Neural cell (in vitro differentiated cells): ENCODE results near the gene NKAIN2. TPM values are rescaled to one million over a fixed set of nuclear protein-coding genes. Genes with fewer than 3 reads are reported as not detected.
"Not testable (repeated sequence)": the region's sequence is repeated elsewhere in the genome, so short reads cannot be mapped to it uniquely, and the experiment has no call there.

ENCODE experiments used
- H2AFZ ChIP-seq: fragments of 200-600, 300-800 bp; sonication (generic), shearing (Covaris generic); 2 replicates; pipeline ENCODE4 v1.6.0; 2014; ENCODE audit warnings: low read depth, mild to moderate bottlenecking, antibody characterized with exemption, low read length, moderate library complexity
- H3F3A ChIP-seq: fragments of 200-600 bp; shearing (Covaris generic); 2 replicates; pipeline ENCODE4 v1.6.1; 2016; ENCODE audit warnings: mild to moderate bottlenecking, moderate library complexity, mixed read lengths, antibody characterized with exemption, low read length; ENCODE audit not compliant: insufficient read depth, poor library complexity, severe bottlenecking
- H3K27ac ChIP-seq: fragments of 200-600, 300-800 bp; sonication (generic), shearing (Covaris generic); 2 replicates; pipeline ENCODE4 v1.5.1; 2014; ENCODE audit warnings: mild to moderate bottlenecking, low read length, moderate library complexity
- H3K27me3 ChIP-seq: fragments of 300-800, 200-600 bp; sonication (generic), shearing (Covaris generic); 2 replicates; pipeline ENCODE4 v1.6.0; 2014; ENCODE audit warnings: mild to moderate bottlenecking, low read depth, low read length, moderate library complexity; ENCODE audit not compliant: insufficient read depth
- H3K36me3 ChIP-seq: fragments of 300-800, 200-600 bp; sonication (generic), shearing (Covaris generic); 2 replicates; pipeline ENCODE4 v1.5.1; 2014; ENCODE audit warnings: mild to moderate bottlenecking, antibody characterized with exemption, low read length, moderate library complexity; ENCODE audit not compliant: insufficient read depth
- H3K4me2 ChIP-seq: fragments of 300-800, 200-600 bp; sonication (generic), shearing (Covaris generic); 2 replicates; pipeline ENCODE4 v1.6.0; 2014; ENCODE audit warnings: mild to moderate bottlenecking, low read length
- H3K4me3 ChIP-seq: fragments of 300-800, 200-600 bp; sonication (generic), shearing (Covaris generic); 2 replicates; pipeline ENCODE4 v1.5.1; 2014; ENCODE audit warnings: mild to moderate bottlenecking, low read length, moderate library complexity
- H3K79me2 ChIP-seq: fragments of 200-600 bp; shearing (Covaris generic); replicated peaks from 2 replicates; pipeline ENCODE4 v1.6.0; 2014; ENCODE audit warnings: mild to moderate bottlenecking, low read length, moderate library complexity; ENCODE audit not compliant: insufficient read depth
- H3K9ac ChIP-seq: fragments of 300-800, 200-600 bp; sonication (generic), shearing (Covaris generic); 2 replicates; pipeline ENCODE4 v1.6.1; 2016; ENCODE audit warnings: mild to moderate bottlenecking, low read length, mixed read lengths
- H3K9me2 ChIP-seq: fragments of 200-600 bp; shearing (Covaris generic); 2 replicates; pipeline ENCODE4 v1.6.1; 2016; ENCODE audit warnings: mild to moderate bottlenecking, low read length, mixed read lengths; ENCODE audit not compliant: insufficient read depth
- H3K9me3 ChIP-seq: fragments of 200-600, 300-800 bp; sonication (generic), shearing (Covaris generic); 2 replicates; pipeline ENCODE4 v1.6.1; 2016; ENCODE audit warnings: mild to moderate bottlenecking, mixed run types, low read length, moderate library complexity, mixed read lengths
- H4K20me1 ChIP-seq: fragments of 200-600 bp; shearing (Covaris generic); 2 replicates; pipeline ENCODE4 v1.6.1; 2016; ENCODE audit warnings: mild to moderate bottlenecking, mixed run types; ENCODE audit not compliant: insufficient read depth
- CTCF ChIP-seq: fragments of 450-650 bp; IDR thresholded peaks from 2 replicates; pipeline ENCODE4 v1.5.1; 2014; ENCODE audit warnings: antibody characterized with exemption, mild to moderate bottlenecking, moderate library complexity; ENCODE audit not compliant: poor library complexity, severe bottlenecking
- EP300 ChIP-seq: fragments of 450-650 bp; conservative IDR thresholded peaks from 2 replicates; pipeline ENCODE4 v1.6.1; 2014; ENCODE audit warnings: antibody characterized with exemption, mild to moderate bottlenecking, moderate library complexity; ENCODE audit not compliant: poor library complexity, severe bottlenecking
- EZH2 ChIP-seq: fragments of 200-600, 300-800 bp; shearing (Covaris generic), sonication (generic); IDR thresholded peaks from 2 replicates; pipeline ENCODE4 v1.6.1; 2014; ENCODE audit warnings: antibody characterized with exemption, low read length, borderline replicate concordance, mild to moderate bottlenecking; ENCODE audit not compliant: insufficient read depth, poor library complexity, severe bottlenecking
- MXI1 ChIP-seq: fragments of 450-650 bp; conservative IDR thresholded peaks from 2 replicates; pipeline ENCODE4 v1.6.1; 2014; ENCODE audit warnings: antibody characterized with exemption, mild to moderate bottlenecking; ENCODE audit not compliant: poor library complexity, severe bottlenecking
- POLR2AphosphoS5 ChIP-seq: IDR thresholded peaks from 2 replicates; pipeline ENCODE4 v1.6.1; 2012
- RAD21 ChIP-seq: fragments of 450-650 bp; conservative IDR thresholded peaks from 2 replicates; pipeline ENCODE4 v1.6.1; 2014; ENCODE audit warnings: antibody characterized with exemption, mild to moderate bottlenecking, moderate library complexity
- REST ChIP-seq: IDR thresholded peaks from 2 replicates; pipeline ENCODE4 v1.6.1; 2012; ENCODE audit warnings: borderline replicate concordance
- SMC3 ChIP-seq: fragments of 450-650 bp; conservative IDR thresholded peaks from 2 replicates; pipeline ENCODE4 v1.6.1; 2014; ENCODE audit warnings: antibody characterized with exemption, mild to moderate bottlenecking, moderate library complexity; ENCODE audit not compliant: poor library complexity
- TAF1 ChIP-seq: IDR thresholded peaks from 2 replicates; pipeline ENCODE4 v1.6.1; 2012; ENCODE audit warnings: low read depth
- polyA plus RNA-seq: library from polyadenylated mRNA; depleted of rRNA; stranded (reverse); fragments of >200 nt; gene quantifications from 2 replicates; pipeline ENCODE4 v1.2.3, GENCODE V29; 2014

NKAIN2 gene
- polyA plus RNA-seq, 1 donor from 2014 or later: 23.2 TPM

- no peak overlapping the region for H3K9ac ChIP-seq
- no peaks in the 10 kb centered on the region for H3K36me3 ChIP-seq
- H3K27ac ChIP-seq: no peak overlapping the region
- no peaks in the 10 kb centered on the region for H3K9me2 ChIP-seq
- no peaks in the 10 kb centered on the region for H3F3A ChIP-seq
- no peaks in the 10 kb centered on the region for H3K27me3 ChIP-seq
- no peak overlapping the region for H3K4me3 ChIP-seq
- no peak overlapping the region for H3K4me2 ChIP-seq
- H3K9me3 ChIP-seq: no peaks in the 10 kb centered on the region
- H4K20me1 ChIP-seq: no peaks in the 10 kb centered on the region
- H2AFZ ChIP-seq: no peak overlapping the region
- no peaks in the 10 kb centered on the region for H3K79me2 ChIP-seq
- TF ChIP-seq CTCF: no peak
- TF ChIP-seq REST: no peak
- no peak for TF ChIP-seq RAD21
- no peak for TF ChIP-seq EZH2
- no peak for TF ChIP-seq TAF1
- TF ChIP-seq MXI1: no peak
- no peak for TF ChIP-seq EP300
- TF ChIP-seq SMC3: no peak
- no peak for TF ChIP-seq POLR2AphosphoS5
Observed at GRCh38 chr6:124010574-124010973, 206.9 kb downstream of the NKAIN2 start.

DNA sequence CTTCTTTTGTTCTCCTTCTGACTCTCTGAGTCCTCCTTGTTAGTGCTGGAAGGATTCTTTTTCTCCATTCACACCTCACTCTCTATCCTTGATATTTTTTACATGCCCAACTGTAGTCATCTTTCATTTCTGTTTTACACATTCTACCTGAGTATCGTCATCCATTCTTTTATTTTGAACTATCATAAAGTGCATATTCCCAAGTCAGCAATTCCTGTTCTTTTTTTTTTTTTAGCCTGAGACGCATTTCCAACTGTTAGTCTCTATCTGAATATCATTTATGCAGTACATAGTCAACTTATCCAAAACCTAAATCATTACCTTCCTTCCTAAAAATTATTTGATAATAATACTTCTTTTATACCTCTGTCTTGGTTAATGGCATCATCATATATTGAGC is 207.5 kb downstream of the NKAIN2 start:
- Histone ChIP-seq H3K27me3 (no peaks in the 10 kb centered on the region), H3K4me3 (no peak overlapping the region), H3K9me2 (no peaks in the 10 kb centered on the region), H3K9me3 (no peaks in the 10 kb centered on the region), H3K79me2 (no peaks in the 10 kb centered on the region), H3K27ac (no peak overlapping the region), H3K4me2 (no peak overlapping the region), H3F3A (no peaks in the 10 kb centered on the region), H3K9ac (no peak overlapping the region), H4K20me1 (no peaks in the 10 kb centered on the region), H3K36me3 (no peaks in the 10 kb centered on the region), H2AFZ (no peak overlapping the region)
- TF ChIP-seq EZH2: no peak
- TF ChIP-seq TAF1: no peak
- no peak for TF ChIP-seq CTCF
- TF ChIP-seq EP300: no peak
- no peak for TF ChIP-seq RAD21
- no peak for TF ChIP-seq MXI1
- no peak for TF ChIP-seq REST
- no peak for TF ChIP-seq SMC3
- no peak for TF ChIP-seq POLR2AphosphoS5

- H2AFZ ChIP-seq: not testable (repeated sequence)
Observed at GRCh38 chr6:124022051-124022450, 218.4 kb downstream of the NKAIN2 start.

More at GRCh38 chr6:124022051-124022450, 218.4 kb downstream of the NKAIN2 start:
- not testable (repeated sequence) for H3K9ac ChIP-seq, H3K9me3 ChIP-seq, H3K36me3 ChIP-seq, H3K27ac ChIP-seq, H3F3A ChIP-seq, H3K79me2 ChIP-seq, H3K9me2 ChIP-seq, H3K27me3 ChIP-seq, H4K20me1 ChIP-seq, H3K4me2 ChIP-seq, H3K4me3 ChIP-seq
